LNCaP clone FGC (cell line): ENCODE measurements around the gene LY86.
A peak's percentile ranks its signal among the peaks of the same experiment; 100 is the strongest.
"Not testable (repeated sequence)": the region's sequence is repeated elsewhere in the genome, so short reads cannot be mapped to it uniquely, and the experiment has no call there.

Source experiments
- DNase-seq: peaks from one replicate; pipeline ENCODE4 v3.0.0-alpha.2; 2011; ENCODE audit warnings: low read depth
- H3K4me3 ChIP-seq: 2 replicates; pipeline ENCODE4 v1.5.1; 2011; ENCODE audit warnings: mild to moderate bottlenecking, low read depth, low read length, control low read depth
- TF ChIP-seq, protein P1 (sequence below): IDR thresholded peaks from 2 replicates; pipeline ENCODE4 v1.5.1; 2012; ENCODE audit warnings: mild to moderate bottlenecking; ENCODE audit not compliant: control insufficient read depth, insufficient read depth; ENCODE audit errors: extremely low read depth

LY86 gene

DNA sequence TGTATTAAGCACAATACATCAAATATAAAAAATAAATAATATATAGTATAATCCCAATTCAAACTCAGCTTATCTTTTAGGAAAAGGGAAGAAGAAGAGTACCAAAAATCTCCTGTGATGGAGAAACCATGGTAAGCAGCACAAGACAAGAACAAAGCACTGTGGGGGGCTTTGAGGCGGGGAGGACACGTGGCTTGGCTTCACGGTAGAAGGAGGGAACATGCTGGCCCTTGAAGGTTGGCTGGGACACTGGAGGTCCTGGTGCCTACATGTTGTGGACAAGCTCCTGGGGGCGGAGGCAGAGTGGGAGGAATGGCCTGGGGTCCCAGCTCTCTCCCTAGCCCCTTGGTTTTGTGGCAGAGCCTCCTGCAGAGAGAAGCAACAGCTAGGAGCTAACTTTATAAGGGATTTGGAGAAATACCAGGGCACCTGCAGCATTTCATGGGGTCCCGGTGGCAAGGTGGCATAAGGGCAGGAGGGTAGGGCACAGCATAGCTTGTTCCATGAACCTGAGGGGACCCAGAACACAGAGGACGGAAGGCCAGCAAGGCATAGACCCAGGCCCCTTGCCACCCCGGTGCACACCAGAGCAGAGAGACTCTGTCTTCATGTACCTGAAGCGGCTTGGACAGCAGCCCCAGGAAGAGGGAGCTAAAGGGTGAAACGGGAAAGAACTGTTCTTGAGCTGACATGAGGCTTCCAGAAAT, 72.0 kb downstream of the LY86 start:
- TF ChIP-seq, protein P1, sequence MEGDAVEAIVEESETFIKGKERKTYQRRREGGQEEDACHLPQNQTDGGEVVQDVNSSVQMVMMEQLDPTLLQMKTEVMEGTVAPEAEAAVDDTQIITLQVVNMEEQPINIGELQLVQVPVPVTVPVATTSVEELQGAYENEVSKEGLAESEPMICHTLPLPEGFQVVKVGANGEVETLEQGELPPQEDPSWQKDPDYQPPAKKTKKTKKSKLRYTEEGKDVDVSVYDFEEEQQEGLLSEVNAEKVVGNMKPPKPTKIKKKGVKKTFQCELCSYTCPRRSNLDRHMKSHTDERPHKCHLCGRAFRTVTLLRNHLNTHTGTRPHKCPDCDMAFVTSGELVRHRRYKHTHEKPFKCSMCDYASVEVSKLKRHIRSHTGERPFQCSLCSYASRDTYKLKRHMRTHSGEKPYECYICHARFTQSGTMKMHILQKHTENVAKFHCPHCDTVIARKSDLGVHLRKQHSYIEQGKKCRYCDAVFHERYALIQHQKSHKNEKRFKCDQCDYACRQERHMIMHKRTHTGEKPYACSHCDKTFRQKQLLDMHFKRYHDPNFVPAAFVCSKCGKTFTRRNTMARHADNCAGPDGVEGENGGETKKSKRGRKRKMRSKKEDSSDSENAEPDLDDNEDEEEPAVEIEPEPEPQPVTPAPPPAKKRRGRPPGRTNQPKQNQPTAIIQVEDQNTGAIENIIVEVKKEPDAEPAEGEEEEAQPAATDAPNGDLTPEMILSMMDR, result no peak
- DNase-seq, result no peak

DNA sequence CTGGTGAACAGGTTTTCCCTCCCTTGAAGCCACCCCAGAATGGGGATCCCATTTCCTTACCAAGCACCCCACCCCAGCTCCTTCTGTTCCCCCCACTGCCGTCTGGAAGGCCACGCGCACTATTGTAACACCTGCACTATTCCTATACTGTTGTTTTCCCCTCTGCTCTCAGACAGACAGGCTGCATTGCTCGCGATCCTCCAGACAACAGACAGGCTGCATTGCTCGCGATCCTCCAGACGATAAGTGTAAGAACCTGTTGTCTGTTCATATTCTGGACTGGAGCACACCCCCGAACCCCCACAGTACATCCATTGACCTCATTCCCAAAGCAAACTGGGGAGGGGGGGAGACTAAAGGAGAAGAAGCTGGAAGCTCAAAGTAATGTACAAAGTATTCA, 72.7 kb downstream of the LY86 start:
- no peak for DNase-seq
- no peak overlapping the region for H3K4me3 ChIP-seq
- TF ChIP-seq, protein P1, result no peak

More for the DNA sequence above, 72.0 kb downstream of the LY86 start:
- no peak overlapping the region for H3K4me3 ChIP-seq

DNA sequence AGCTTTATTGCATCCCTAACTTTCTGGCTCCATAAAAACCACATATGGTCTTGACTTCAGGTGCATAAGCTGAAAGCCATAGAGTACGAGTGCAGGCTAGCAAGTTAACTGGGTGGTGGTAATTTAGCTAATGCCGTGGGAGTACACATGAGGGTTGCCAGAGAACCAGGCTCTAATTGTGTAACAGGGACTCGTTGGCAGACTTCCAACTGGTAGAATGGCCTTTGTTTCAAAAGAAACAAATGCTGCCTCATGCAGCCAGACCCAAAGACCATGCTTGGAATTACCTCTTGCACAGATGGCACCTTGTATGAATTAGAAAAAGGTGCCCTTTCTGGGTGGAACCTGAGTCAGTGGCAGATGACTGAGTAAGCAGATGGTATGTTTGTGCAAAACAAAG, 73.2 kb downstream of the LY86 start:
- TF ChIP-seq, protein P1, result no peak
- H3K4me3 ChIP-seq, result no peak overlapping the region
- DNase-seq, result no peak

DNA sequence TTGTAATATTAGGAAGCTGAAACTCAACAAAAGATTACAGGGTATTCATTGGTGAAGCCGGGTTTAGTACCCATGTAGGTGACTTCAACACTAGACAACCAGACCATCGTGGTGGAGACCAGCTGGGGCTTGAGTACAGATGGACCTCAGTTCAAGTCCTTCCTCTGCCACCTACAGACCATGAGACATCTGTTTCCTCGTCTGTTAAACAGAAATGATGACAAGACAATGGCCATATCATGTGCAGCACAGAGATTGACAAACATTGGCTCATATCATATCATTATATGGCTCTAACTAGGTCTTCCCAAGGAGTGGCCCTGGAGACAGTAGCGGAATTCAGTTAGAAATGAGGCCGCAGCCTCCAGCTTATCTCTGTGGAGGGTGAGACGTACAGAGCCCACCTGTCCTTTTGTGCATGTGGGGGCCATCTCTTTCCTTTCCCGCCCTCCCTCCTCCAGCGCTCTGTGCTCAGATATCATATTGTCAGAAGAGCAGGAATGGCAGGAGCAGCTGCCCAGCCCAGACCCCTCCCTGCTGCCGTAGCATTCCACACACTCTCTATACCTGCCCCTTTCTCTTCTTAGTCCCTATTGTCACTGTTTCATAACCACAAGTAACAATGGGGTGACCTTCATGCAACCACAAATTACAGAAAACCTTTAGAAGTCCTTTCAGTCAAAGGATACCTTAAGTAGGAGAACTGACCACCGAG, 75.1 kb downstream of the LY86 start:
- DNase-seq, result no peak
- H3K4me3 ChIP-seq, result no peak overlapping the region
- TF ChIP-seq, protein P1, result no peak

DNA sequence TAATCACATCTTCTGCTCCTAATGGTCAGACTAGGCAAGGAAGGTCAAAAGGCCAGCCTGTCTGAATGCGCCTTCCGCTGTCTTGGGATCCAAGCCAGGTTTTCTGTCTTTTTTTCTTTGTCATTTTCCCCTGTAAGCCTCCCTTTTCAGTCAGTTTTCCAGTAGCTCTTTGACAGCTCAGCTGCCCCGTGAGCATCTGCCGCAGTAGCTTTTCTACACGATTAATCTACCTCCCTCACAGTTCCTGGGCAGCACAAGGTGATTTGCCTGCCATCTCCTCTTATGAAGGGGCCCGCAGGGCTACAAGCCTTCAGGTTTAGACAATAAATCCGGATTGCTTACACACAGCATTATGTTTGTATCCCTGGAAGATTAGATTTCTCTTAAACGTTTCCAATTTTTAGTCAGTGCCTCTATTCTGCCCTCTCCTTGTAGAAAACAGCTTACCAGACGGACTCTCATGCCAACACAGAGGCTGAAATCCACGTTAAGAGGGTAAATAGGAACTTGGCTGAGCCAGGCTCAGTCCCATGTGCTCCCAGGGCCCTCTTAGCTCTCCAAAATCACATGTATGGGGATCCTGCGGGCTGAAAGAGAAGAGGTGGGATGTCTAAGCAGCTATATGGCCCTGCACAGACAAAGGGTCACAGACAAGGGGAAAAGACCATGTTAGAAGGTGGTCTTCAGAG, 77.2 kb downstream of the LY86 start:
- TF ChIP-seq, protein P1, result no peak
- no peak overlapping the region for H3K4me3 ChIP-seq
- no peak for DNase-seq

DNA sequence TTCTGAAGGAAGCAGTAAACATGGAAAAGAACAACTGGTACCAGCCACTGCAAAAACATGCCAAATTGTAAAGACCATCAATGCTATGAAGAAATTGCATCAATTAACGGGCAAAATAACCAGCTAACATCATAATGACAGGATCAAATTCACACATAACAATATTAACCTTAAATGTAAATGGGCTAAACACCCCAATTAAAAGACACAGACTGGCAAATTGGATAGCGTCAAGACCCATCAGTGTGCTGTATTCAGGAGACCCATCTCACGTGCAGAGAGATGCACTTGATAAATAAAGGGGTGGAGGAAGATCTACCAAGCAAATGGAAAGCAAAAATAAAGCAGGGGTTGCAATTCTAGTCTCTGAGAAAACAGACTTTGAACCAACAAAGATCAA, 81.6 kb downstream of the LY86 start:
- not testable (repeated sequence) for H3K4me3 ChIP-seq, DNase-seq

DNA sequence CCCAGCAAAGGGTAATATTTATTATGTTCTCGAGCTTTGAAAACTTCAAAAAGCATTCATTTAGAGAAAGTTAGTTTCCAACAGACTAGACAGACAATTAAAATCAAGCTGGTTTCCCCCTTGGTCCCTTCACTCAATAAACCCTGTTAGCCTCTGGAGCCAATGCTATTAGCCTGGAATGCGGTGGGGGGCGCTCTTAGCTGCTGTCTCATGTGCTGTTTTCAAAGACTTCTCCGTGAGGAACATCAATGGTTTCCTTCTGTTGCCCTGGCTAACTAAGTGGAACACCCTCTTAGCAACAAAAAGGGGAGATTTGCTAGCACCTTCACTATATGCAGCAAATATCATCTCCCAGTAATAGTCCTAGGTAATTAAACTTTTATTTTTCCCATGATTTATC, 86.4 kb downstream of the LY86 start:
- no peak for DNase-seq
- TF ChIP-seq, protein P1, result peak; percentile 11; the same call in 1 of the 2 replicates
- H3K4me3 ChIP-seq, result no peak overlapping the region
